ENCODE results near the gene TCEA2. TPM values are rescaled to one million over a fixed set of nuclear protein-coding genes. Genes with fewer than 3 reads are reported as not detected.

TCEA2 gene
- total and polyA plus RNA-seq, 11 donors, result 19.2 to 52.1 (median 42.6) TPM

- intact Hi-C loops (cut with DNase I), result loop anchor here in 5 of 10 donors (1.0 to 5.0 kb wide), 4 partner anchors 17 to 75 kb away; partner anchors contain the start of gene PRPF6 (in 2 of the 5)
- Histone ChIP-seq H3K4me1 (peaks cover 0 to 61% (median 39%) of the 10 kb centered on the region in 12 donors), H3K36me3 (no peaks in the 10 kb centered on the region), H3K27ac (peak overlapping the region; percentile 70 to 98 (median 92)), H3K9me3 (no peaks in the 10 kb centered on the region), H3K27me3 (peaks cover 0 to 26% (median 0%) of the 10 kb centered on the region in 9 donors), H3K4me3 (peak overlapping the region in 9 of 12 donors; percentile 12 to 49 (median 42))
- ATAC-seq (peak; percentile 15 to 57 (median 40)), DNase-seq (peak; percentile 79 to 88 (median 88))
- 29 to 50% (median 41%) methylated on average over 13 to 22 of the region's 22 CpGs for WGBS, 4 donors
- TF ChIP-seq, protein P1, sequence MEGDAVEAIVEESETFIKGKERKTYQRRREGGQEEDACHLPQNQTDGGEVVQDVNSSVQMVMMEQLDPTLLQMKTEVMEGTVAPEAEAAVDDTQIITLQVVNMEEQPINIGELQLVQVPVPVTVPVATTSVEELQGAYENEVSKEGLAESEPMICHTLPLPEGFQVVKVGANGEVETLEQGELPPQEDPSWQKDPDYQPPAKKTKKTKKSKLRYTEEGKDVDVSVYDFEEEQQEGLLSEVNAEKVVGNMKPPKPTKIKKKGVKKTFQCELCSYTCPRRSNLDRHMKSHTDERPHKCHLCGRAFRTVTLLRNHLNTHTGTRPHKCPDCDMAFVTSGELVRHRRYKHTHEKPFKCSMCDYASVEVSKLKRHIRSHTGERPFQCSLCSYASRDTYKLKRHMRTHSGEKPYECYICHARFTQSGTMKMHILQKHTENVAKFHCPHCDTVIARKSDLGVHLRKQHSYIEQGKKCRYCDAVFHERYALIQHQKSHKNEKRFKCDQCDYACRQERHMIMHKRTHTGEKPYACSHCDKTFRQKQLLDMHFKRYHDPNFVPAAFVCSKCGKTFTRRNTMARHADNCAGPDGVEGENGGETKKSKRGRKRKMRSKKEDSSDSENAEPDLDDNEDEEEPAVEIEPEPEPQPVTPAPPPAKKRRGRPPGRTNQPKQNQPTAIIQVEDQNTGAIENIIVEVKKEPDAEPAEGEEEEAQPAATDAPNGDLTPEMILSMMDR (IDR thresholded peaks at IDR 0.05), result no peak
- TF ChIP-seq POLR2A (IDR thresholded peaks at IDR 0.05), result peak in 1 of 2 donors; percentile 20
Measured at GRCh38 chr20:64055893-64056638, 6.9 kb upstream of the TCEA2 start.

GRCh38 chr20:64056639-64056888 is 6.4 kb upstream of the TCEA2 start:
- peak in 2 of 5 donors; percentile 62 to 66 for DNase-seq
- peaks cover 0 to 59% (median 39%) of the 10 kb centered on the region in 12 donors for H3K4me1 ChIP-seq
- no peaks in the 10 kb centered on the region for H3K9me3 ChIP-seq
- no peaks in the 10 kb centered on the region for H3K36me3 ChIP-seq
- peak in 1 of 4 donors; percentile 4 for ATAC-seq
- WGBS, 4 donors, result 32 to 49% (median 45%) methylated on average over 5 to 7 of the region's 7 CpGs
- peak overlapping the region in 10 of 12 donors; percentile 22 to 49 (median 41) for H3K4me3 ChIP-seq
- intact Hi-C loops (cut with DNase I), result loop anchor here in 5 of 10 donors (1.0 to 5.0 kb wide), 4 partner anchors 17 to 76 kb away; partner anchors contain the start of gene PRPF6 (in 2 of the 5)
- H3K27me3 ChIP-seq, result peaks cover 0 to 21% (median 0%) of the 10 kb centered on the region in 9 donors
- TF ChIP-seq POLR2A (IDR thresholded peaks at IDR 0.05), result no peak
- TF ChIP-seq, protein P1 (IDR thresholded peaks at IDR 0.05), result no peak
- peak overlapping the region; percentile 70 to 98 (median 91) for H3K27ac ChIP-seq

DNA sequence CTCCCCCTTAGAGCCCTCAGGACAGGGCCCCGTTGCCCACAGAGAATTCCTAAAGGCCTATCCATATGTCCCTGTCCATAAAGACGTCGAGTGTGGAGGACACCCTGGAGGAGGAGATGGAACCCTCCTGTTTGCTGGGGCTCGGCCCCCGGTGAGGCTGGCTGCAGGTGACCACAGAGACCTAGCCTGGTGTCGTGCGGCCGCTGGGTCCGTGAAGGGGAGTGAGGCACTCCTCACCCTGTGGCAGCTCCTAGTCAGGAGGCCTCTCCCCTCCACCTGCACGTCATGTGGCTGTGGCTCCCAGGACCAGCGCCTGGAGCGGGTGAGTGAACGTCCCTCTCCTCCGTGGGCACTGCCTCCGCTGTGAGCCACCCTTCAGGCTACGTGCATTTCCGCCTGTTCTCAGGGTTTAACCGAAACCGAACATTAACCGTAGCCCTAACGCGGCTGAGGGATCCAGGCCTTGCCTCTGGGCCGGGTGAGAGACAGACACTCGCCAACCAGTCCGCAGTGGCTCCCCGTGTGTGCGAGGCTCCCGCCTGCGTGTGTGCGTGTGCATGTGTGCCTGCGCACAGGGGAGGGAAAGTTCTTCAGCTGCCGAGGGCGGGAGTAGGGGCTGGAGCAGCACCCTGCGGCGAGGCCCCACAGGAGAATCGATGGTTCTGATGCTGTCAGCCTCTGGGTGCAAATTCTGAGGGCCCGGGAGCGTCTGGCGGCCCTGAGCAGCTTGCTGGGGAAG is 5.9 kb upstream of the TCEA2 start:
- Histone ChIP-seq H3K27ac (peak overlapping the region; percentile 70 to 98 (median 91)), H3K36me3 (no peaks in the 10 kb centered on the region), H3K4me3 (peak overlapping the region in 11 of 12 donors; percentile 7 to 49 (median 40)), H3K27me3 (peaks cover 0 to 20% (median 0%) of the 10 kb centered on the region in 9 donors), H3K9me3 (no peaks in the 10 kb centered on the region), H3K4me1 (peaks cover 0 to 59% (median 37%) of the 10 kb centered on the region in 12 donors)
- TF ChIP-seq, protein P1 (IDR thresholded peaks at IDR 0.05), result no peak
- no peak for TF ChIP-seq POLR2A (IDR thresholded peaks at IDR 0.05)
- intact Hi-C loops (cut with DNase I), result loop anchor here in 5 of 10 donors (1.0 to 5.0 kb wide), 4 partner anchors 18 to 76 kb away; partner anchors contain the start of gene PRPF6 (in 2 of the 5)
- peak in 1 of 4 donors; percentile 22 for ATAC-seq
- 44 to 67% (median 49%) methylated on average over 28 to 39 of the region's 39 CpGs for WGBS, 4 donors
- no peak for DNase-seq
